ENCODE results near the gene CHIC1. TPM values are rescaled to one million over a fixed set of nuclear protein-coding genes. Genes with fewer than 3 reads are reported as not detected.
A peak's percentile ranks its signal among the peaks of the same experiment; 100 is the strongest.
"Not testable (repeated sequence)": the region's sequence is repeated elsewhere in the genome, so short reads cannot be mapped to it uniquely, and the experiment has no call there.

CHIC1 gene
- total RNA-seq, 1 donor: 17.5 TPM

DNA sequence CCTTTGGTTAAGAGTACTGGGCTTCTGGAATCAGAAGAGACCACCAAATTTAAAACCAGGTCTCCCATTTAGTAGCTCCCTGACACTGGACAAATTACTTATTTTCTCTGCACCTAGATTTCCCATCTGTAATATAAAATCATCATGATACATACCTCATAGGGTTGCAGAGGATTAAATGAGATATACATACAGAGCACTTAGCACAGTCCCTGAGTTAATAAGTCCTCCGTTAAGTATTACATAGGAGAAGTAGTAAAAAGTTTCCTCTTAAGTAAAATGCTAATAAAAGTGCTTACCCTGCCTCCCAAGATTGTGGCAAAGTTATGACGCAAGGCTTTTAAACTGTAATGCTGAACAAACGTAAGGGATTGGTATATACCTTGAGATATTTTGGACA lies 539 bp upstream of the CHIC1 start:
- H3K4me3 ChIP-seq (ENCODE audit: low read depth, low read length): peak overlapping the region; percentile 72
- DNase-seq (ENCODE audit: low read depth): peak; percentile 7
- TF ChIP-seq, protein P1, sequence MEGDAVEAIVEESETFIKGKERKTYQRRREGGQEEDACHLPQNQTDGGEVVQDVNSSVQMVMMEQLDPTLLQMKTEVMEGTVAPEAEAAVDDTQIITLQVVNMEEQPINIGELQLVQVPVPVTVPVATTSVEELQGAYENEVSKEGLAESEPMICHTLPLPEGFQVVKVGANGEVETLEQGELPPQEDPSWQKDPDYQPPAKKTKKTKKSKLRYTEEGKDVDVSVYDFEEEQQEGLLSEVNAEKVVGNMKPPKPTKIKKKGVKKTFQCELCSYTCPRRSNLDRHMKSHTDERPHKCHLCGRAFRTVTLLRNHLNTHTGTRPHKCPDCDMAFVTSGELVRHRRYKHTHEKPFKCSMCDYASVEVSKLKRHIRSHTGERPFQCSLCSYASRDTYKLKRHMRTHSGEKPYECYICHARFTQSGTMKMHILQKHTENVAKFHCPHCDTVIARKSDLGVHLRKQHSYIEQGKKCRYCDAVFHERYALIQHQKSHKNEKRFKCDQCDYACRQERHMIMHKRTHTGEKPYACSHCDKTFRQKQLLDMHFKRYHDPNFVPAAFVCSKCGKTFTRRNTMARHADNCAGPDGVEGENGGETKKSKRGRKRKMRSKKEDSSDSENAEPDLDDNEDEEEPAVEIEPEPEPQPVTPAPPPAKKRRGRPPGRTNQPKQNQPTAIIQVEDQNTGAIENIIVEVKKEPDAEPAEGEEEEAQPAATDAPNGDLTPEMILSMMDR (IDR thresholded peaks at IDR 0.05; ENCODE audit: insufficient read depth, low read length): no peak

DNA sequence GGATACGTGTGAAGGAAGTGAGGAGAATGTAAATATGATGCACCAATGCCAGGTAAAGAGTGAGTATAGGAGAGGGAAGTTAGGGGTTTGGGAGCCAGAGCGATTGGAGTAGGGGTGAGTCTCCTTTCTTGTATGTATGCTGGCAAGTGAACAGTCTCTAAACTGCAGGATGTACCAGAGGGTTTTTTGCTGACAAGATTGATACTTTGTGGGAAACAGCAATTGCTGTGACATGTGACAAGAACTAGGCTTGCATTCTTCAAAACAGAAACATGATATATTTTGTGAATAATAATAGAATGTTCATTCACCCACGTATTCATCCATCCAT lies 706 bp downstream of the CHIC1 start:
- TF ChIP-seq, protein P1 (IDR thresholded peaks at IDR 0.05; ENCODE audit: insufficient read depth, low read length): no peak
- peak overlapping the region; percentile 72 for H3K4me3 ChIP-seq (ENCODE audit: low read depth, low read length)
- peak; percentile 12 for DNase-seq (ENCODE audit: low read depth)

DNA sequence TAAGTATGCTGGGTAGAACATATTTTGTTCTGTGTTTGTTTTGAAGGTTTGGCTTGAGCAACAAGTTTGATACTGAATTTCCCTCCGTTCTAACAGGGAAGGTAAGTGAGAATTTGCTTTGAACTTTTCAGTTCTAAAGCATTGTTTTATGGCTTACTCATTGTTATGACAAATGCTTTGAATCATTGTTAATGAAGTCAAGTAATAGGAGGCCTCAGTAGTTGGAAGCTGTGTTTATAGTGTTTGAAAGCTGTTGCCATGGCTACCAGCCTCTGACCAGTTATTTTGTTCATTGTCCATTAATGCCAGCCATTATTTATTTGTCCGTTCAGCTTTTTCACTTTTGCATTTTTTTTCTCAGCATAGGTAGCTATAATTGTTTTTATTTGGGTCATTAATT lies 14.4 kb downstream of the CHIC1 start:
- DNase-seq (ENCODE audit: low read depth): peak; percentile 66
- no peak overlapping the region for H3K4me3 ChIP-seq (ENCODE audit: low read depth, low read length)
- TF ChIP-seq, protein P1 (IDR thresholded peaks at IDR 0.05; ENCODE audit: insufficient read depth, low read length): no peak

DNA sequence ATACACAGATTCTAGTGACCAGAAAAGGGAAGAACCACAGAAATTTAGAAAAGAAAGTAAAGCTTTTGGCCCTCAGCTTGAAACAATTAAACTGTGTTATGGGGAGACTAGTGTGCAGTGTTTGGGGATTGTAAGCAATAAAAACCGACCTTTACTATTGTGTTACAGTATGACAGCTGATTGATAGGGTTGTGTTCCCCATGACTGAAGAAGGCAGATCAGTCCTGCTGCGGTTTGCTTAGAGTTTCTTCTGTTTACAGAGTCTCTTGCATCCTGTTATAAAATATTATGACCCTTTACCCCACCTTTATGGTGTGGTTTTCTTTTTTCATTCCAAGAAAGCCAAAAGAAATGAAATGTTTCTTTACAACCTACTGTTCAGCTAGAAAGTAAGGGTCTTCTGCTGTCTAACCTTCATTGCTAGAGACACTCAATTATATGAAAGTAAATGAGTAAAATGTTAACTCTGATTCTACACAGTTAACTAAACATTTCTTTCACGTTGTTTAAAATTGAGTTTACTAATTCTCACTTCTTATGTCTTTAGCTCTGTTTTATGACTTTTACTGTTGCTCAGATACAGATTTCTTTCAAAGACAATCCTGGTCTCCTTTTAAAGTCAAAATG lies 18.1 kb downstream of the CHIC1 start:
- TF ChIP-seq, protein P1 (IDR thresholded peaks at IDR 0.05; ENCODE audit: insufficient read depth, low read length): no peak
- DNase-seq (ENCODE audit: low read depth): no peak
- no peak overlapping the region for H3K4me3 ChIP-seq (ENCODE audit: low read depth, low read length)

DNA sequence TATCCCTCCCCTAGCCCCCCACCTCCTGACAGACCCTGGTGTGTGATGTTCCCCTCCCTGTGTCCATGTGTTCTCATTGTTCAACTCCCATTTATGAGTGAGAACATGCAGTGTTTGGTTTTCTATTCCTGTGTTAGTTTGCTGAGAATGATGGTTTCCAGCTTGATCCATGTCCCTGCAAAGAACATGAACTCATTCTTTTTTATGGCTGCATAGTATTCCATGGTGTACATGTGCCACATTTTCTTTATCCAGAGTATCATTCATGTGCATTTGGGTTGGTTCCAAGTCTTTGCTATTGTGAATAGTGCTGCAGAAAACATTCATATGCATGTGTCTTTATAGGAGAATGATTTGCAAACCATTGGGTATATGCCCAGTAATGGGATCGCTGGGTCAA lies 34.8 kb downstream of the CHIC1 start:
- not testable (repeated sequence) for H3K4me3 ChIP-seq (ENCODE audit: low read depth, low read length); DNase-seq (ENCODE audit: low read depth)

DNA sequence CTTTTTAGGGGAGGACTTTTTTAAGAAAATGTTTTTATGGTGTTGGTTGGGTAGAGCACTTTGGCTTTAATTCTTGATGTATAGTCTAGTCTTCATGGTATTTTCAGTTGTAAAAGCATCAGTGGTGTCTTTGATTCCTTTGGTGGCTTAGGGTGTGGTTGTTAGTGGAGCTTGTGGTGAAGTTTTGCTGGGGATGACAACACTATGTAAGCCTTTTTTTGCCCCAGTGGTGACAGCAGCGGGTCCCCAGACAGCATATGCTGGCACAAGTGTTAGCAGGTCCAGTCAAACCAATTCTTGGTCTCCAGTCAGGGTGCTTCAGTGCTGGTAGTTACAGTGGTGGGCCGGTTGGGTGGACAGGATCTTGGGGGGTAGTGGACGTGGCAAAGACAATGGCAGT lies 52.0 kb downstream of the CHIC1 start:
- H3K4me3 ChIP-seq (ENCODE audit: low read depth, low read length): no peak overlapping the region
- TF ChIP-seq, protein P1 (IDR thresholded peaks at IDR 0.05; ENCODE audit: insufficient read depth, low read length): no peak
- DNase-seq (ENCODE audit: low read depth): no peak

DNA sequence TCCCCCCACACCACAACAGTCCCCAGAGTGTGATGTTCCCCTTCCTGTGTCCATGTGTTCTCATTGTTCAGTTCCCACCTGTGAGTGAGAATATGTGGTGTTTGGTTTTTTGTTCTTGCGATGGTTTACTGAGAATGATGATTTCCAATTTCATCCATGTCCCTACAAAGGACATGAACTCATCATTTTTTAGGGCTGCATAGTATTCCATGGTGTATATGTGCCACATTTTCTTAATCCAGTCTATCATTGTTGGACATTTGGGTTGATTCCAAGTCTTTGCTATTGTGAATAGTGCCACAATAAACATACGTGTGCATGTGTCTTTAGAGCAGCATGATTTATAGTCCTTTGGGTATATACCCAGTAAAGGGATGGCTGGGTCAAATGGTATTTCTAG lies 78.7 kb downstream of the CHIC1 start:
- DNase-seq (ENCODE audit: low read depth); H3K4me3 ChIP-seq (ENCODE audit: low read depth, low read length): not testable (repeated sequence)

DNA sequence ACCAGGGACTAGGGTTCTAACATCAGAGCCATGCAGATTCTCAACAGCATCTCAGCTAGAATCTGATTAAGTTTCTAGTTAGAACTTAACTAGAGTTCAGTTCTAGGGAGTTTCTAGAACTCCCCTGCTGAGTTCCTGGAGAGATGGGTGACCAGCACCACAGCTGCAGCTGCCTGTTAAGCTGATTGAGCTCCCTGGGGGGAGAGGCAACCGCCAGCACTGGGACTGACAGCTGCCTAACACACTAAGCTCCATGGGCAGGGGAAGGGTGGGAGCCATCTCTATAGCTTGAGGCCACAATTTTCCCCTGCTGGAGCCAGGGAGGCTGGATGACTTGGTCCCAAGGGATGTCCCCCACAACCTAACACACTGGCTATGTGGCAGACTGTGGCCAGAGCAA lies 84.2 kb downstream of the CHIC1 start:
- TF ChIP-seq, protein P1 (IDR thresholded peaks at IDR 0.05; ENCODE audit: insufficient read depth, low read length): no peak
- H3K4me3 ChIP-seq (ENCODE audit: low read depth, low read length): no peak overlapping the region
- DNase-seq (ENCODE audit: low read depth): no peak

Data from fibroblast of the aortic adventitia (primary cell).